ENCODE data around the gene F5. TPM values are rescaled to one million over a fixed set of nuclear protein-coding genes. Genes with fewer than 3 reads are reported as not detected.
A peak's percentile ranks its signal among the peaks of the same experiment; 100 is the strongest.

Gene F5
- total and polyA plus RNA-seq, 9 of the 15 experiments (the other 6 are each of a cell fraction or from before 2014, with no cell fraction given): 0.03 to 0.13 TPM; not detected in 7

DNA sequence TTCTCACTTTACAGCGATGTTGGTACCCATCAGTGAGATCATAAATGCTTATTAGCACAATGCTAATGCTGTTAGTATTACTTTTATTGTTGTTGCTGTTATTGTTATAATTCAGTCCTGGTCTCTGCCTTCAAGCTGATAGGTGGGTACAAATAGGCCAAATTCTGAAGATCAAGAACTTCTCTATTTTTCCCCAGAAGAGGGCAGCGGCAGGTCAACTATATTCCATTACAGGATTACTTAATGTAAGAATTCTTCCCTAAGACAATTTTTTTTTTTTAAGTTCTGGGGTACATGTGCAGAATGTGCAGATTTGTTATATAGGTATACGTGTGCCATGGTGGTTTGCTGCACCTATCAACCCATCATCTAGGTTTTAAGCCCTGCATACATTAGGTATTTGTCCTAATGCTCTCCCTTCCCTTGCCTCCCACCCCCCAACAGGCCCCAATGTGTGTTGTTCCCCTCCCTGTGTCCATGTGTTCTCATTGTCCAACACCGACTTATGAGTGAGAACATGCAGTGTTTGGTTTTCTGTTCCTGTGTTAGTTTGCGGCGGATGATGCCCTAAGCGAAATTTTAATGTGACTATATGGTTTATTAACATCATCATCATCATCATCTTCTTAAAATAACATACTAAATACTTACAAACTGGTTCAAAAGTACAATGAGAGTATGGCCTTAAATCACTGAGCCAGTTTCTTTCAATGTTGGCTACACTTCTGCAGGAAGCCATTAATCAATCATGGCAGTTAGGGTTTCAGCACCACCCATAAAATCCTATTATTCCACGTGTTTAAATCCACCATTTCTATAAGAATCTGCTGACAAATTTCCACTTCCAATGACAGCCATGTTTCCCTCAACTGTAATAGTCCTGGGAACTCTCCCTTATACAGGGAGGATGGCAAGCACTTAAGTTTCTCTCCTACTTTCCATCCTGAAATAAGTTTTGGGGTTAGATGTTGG, 119.7 kb downstream of the F5 start (continued):
- TF ChIP-seq, protein P1, sequence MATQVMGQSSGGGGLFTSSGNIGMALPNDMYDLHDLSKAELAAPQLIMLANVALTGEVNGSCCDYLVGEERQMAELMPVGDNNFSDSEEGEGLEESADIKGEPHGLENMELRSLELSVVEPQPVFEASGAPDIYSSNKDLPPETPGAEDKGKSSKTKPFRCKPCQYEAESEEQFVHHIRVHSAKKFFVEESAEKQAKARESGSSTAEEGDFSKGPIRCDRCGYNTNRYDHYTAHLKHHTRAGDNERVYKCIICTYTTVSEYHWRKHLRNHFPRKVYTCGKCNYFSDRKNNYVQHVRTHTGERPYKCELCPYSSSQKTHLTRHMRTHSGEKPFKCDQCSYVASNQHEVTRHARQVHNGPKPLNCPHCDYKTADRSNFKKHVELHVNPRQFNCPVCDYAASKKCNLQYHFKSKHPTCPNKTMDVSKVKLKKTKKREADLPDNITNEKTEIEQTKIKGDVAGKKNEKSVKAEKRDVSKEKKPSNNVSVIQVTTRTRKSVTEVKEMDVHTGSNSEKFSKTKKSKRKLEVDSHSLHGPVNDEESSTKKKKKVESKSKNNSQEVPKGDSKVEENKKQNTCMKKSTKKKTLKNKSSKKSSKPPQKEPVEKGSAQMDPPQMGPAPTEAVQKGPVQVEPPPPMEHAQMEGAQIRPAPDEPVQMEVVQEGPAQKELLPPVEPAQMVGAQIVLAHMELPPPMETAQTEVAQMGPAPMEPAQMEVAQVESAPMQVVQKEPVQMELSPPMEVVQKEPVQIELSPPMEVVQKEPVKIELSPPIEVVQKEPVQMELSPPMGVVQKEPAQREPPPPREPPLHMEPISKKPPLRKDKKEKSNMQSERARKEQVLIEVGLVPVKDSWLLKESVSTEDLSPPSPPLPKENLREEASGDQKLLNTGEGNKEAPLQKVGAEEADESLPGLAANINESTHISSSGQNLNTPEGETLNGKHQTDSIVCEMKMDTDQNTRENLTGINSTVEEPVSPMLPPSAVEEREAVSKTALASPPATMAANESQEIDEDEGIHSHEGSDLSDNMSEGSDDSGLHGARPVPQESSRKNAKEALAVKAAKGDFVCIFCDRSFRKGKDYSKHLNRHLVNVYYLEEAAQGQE (IDR thresholded peaks at IDR 0.05; ENCODE audit: borderline replicate concordance): peak; percentile 63; the same call in 1 of the 2 replicates
- TF ChIP-seq, protein P1 (CRISPR knock-in tag; IDR thresholded peaks at IDR 0.05; ENCODE audit: low read depth): no peak
- TF ChIP-seq XRCC3 (IDR thresholded peaks at IDR 0.05) (no peak), PBX2 (CRISPR knock-in tag; IDR thresholded peaks at IDR 0.05; ENCODE audit: low read depth) (no peak), PBX2 (tag; conservative IDR thresholded peaks at IDR 0.05; ENCODE audit: low read depth) (peak; percentile 52), RBM34 (IDR thresholded peaks at IDR 0.05; ENCODE audit: borderline replicate concordance, insufficient read depth, low read length) (no peak), ZBTB33 (CRISPR knock-in tag; IDR thresholded peaks at IDR 0.05) (no peak), COPS2 (conservative IDR thresholded peaks at IDR 0.05) (no peak), CREB1 (IDR thresholded peaks at IDR 0.05) (no peak), CREB1 (CRISPR knock-in tag; IDR thresholded peaks at IDR 0.05) (no peak), ZNF274 (IDR thresholded peaks at IDR 0.05; ENCODE audit: borderline replicate concordance, low read depth, low read length) (no peak), TAL1 (IDR thresholded peaks at IDR 0.05) (no peak), MCM5 (IDR thresholded peaks at IDR 0.05; ENCODE audit: low read depth) (no peak), RAD21 (CRISPR knock-in tag; conservative IDR thresholded peaks at IDR 0.05 in 1 of 2, IDR thresholded peaks at IDR 0.05 in 1 of 2) (peak; percentile 70 to 79)
